HUES64 (cell line): ENCODE results near the gene PLB1.

Experiments used
- H3K27ac ChIP-seq: 2 replicates; pipeline ENCODE4 v1.7.0; 2013; ENCODE audit warnings: low read depth, low read length, inconsistent platforms
- H3K27me3 ChIP-seq: 2 replicates; pipeline ENCODE4 v1.6.1; 2013; ENCODE audit warnings: mild to moderate bottlenecking, low read length; ENCODE audit not compliant: insufficient read depth
- H3K36me3 ChIP-seq: 2 replicates; pipeline ENCODE4 v1.6.1; 2013; ENCODE audit warnings: mild to moderate bottlenecking, low read length; ENCODE audit not compliant: insufficient read depth
- H3K4me1 ChIP-seq: 2 replicates; pipeline ENCODE4 v1.6.1; 2013; ENCODE audit warnings: mild to moderate bottlenecking, low read length, moderate library complexity; ENCODE audit not compliant: insufficient read depth
- H3K4me3 ChIP-seq: 2 replicates; pipeline ENCODE4 v1.5.1; 2013; ENCODE audit warnings: mild to moderate bottlenecking, low read length, moderate library complexity
- H3K9ac ChIP-seq: 2 replicates; pipeline ENCODE4 v1.6.1; 2013; ENCODE audit warnings: mild to moderate bottlenecking, low read depth, low read length
- H3K9me3 ChIP-seq: 2 replicates; pipeline ENCODE4 v1.6.1; 2013; ENCODE audit warnings: low read depth, low read length; ENCODE audit not compliant: insufficient read depth
- WGBS: fragments of 150-250, 120-280 bp; methylation state at CpG from one replicate; pipeline ENCODE4 v1.1.7; 2013; ENCODE audit warnings: missing lambda C conversion rate; 5-methylcytosine and 5-hydroxymethylcytosine counted together

Gene PLB1

GRCh38 chr2:28521663-28522062, 25.8 kb downstream of the PLB1 start:
- peaks cover 16% of the 10 kb centered on the region for H3K27me3 ChIP-seq
- H3K9me3 ChIP-seq: no peaks in the 10 kb centered on the region
- H3K27ac ChIP-seq: no peak overlapping the region
- peaks cover 12% of the 10 kb centered on the region; the same call in 1 of the 2 replicates for H3K4me1 ChIP-seq
- no peaks in the 10 kb centered on the region for H3K36me3 ChIP-seq
- no peak overlapping the region for H3K4me3 ChIP-seq
- H3K9ac ChIP-seq: no peak overlapping the region
- 42% methylated on average over 3 of the region's 3 CpGs for WGBS

- Histone ChIP-seq H3K9ac (no peak overlapping the region), H3K4me3 (no peak overlapping the region), H3K27me3 (peaks cover 16% of the 10 kb centered on the region), H3K27ac (no peak overlapping the region), H3K9me3 (no peaks in the 10 kb centered on the region), H3K36me3 (no peaks in the 10 kb centered on the region), H3K4me1 (peaks cover 12% of the 10 kb centered on the region; the same call in 1 of the 2 replicates)
- 68% methylated on average over 11 of the region's 11 CpGs for WGBS
Observed at GRCh38 chr2:28522481-28522880, 26.6 kb downstream of the PLB1 start.

- 77% methylated on average over 5 of the region's 5 CpGs for WGBS
- H3K4me3 ChIP-seq: no peak overlapping the region
- no peak overlapping the region for H3K9ac ChIP-seq
- H3K9me3 ChIP-seq: no peaks in the 10 kb centered on the region
- H3K27ac ChIP-seq: no peak overlapping the region
- H3K27me3 ChIP-seq: peaks cover 16% of the 10 kb centered on the region
- H3K4me1 ChIP-seq: peaks cover 12% of the 10 kb centered on the region; the same call in 1 of the 2 replicates
- H3K36me3 ChIP-seq: no peaks in the 10 kb centered on the region
Observed at GRCh38 chr2:28523902-28524301, 28.0 kb downstream of the PLB1 start.

- WGBS: 100% methylated on average over 2 of the region's 2 CpGs
- Histone ChIP-seq H3K27ac (no peak overlapping the region), H3K4me3 (no peak overlapping the region), H3K27me3 (peaks cover 16% of the 10 kb centered on the region), H3K4me1 (peaks cover 12% of the 10 kb centered on the region; the same call in 1 of the 2 replicates), H3K9me3 (no peaks in the 10 kb centered on the region), H3K36me3 (no peaks in the 10 kb centered on the region), H3K9ac (no peak overlapping the region)
Observed at GRCh38 chr2:28525481-28525880, 29.6 kb downstream of the PLB1 start.

- no peaks in the 10 kb centered on the region for H3K36me3 ChIP-seq
- peaks cover 8% of the 10 kb centered on the region for H3K27me3 ChIP-seq
- H3K27ac ChIP-seq: no peak overlapping the region
- peaks cover 12% of the 10 kb centered on the region; the same call in 1 of the 2 replicates for H3K4me1 ChIP-seq
- 92% methylated on average over 8 of the region's 8 CpGs for WGBS
- no peak overlapping the region for H3K4me3 ChIP-seq
- no peaks in the 10 kb centered on the region for H3K9me3 ChIP-seq
- no peak overlapping the region for H3K9ac ChIP-seq
Observed at GRCh38 chr2:28526527-28527132, 30.8 kb downstream of the PLB1 start.

- H3K36me3 ChIP-seq: no peaks in the 10 kb centered on the region
- peaks cover 4% of the 10 kb centered on the region for H3K27me3 ChIP-seq
- 90% methylated on average over 4 of the region's 4 CpGs for WGBS
- no peak overlapping the region for H3K4me3 ChIP-seq
- H3K27ac ChIP-seq: no peak overlapping the region
- no peaks in the 10 kb centered on the region for H3K9me3 ChIP-seq
- H3K9ac ChIP-seq: no peak overlapping the region
- H3K4me1 ChIP-seq: peaks cover 12% of the 10 kb centered on the region; the same call in 1 of the 2 replicates
Observed at GRCh38 chr2:28527196-28527595, 31.3 kb downstream of the PLB1 start.

- H3K27me3 ChIP-seq: 0 out of 2 replicates have a peak, but pooled peaks cover 3% of the 10 kb centered on the region
- no peak overlapping the region for H3K27ac ChIP-seq
- H3K9ac ChIP-seq: no peak overlapping the region
- no peaks in the 10 kb centered on the region for H3K9me3 ChIP-seq
- H3K36me3 ChIP-seq: no peaks in the 10 kb centered on the region
- H3K4me1 ChIP-seq: peaks cover 6% of the 10 kb centered on the region; the same call in 1 of the 2 replicates
- no peak overlapping the region for H3K4me3 ChIP-seq
- WGBS: 77% methylated on average over 4 of the region's 4 CpGs
Observed at GRCh38 chr2:28528206-28528605, 32.3 kb downstream of the PLB1 start.

- Histone ChIP-seq H3K27me3 (no peaks in the 10 kb centered on the region), H3K4me1 (no peaks in the 10 kb centered on the region), H3K4me3 (no peak overlapping the region), H3K9me3 (no peaks in the 10 kb centered on the region), H3K9ac (no peak overlapping the region), H3K27ac (no peak overlapping the region), H3K36me3 (no peaks in the 10 kb centered on the region)
- WGBS: 82% methylated on average over 3 of the region's 3 CpGs
Observed at GRCh38 chr2:28530782-28531181, 34.9 kb downstream of the PLB1 start.

GRCh38 chr2:28532399-28532798, 36.5 kb downstream of the PLB1 start:
- WGBS: 93% methylated on average over 4 of the region's 5 CpGs
- Histone ChIP-seq H3K4me3 (no peak overlapping the region), H3K27me3 (no peaks in the 10 kb centered on the region)

GRCh38 chr2:28533044-28533680, 37.3 kb downstream of the PLB1 start:
- no peak overlapping the region for H3K4me3 ChIP-seq
- WGBS: 89% methylated on average over 6 of the region's 6 CpGs
- no peak overlapping the region for H3K27ac ChIP-seq
- no peak overlapping the region for H3K9ac ChIP-seq
- no peaks in the 10 kb centered on the region for H3K27me3 ChIP-seq
- no peaks in the 10 kb centered on the region for H3K9me3 ChIP-seq
- H3K4me1 ChIP-seq: no peaks in the 10 kb centered on the region
- no peaks in the 10 kb centered on the region for H3K36me3 ChIP-seq

More at GRCh38 chr2:28532399-28532798, 36.5 kb downstream of the PLB1 start:
- H3K36me3 ChIP-seq: no peaks in the 10 kb centered on the region
- H3K9me3 ChIP-seq: no peaks in the 10 kb centered on the region
- H3K27ac ChIP-seq: no peak overlapping the region
- no peaks in the 10 kb centered on the region for H3K4me1 ChIP-seq
- no peak overlapping the region for H3K9ac ChIP-seq

GRCh38 chr2:28534817-28535216, 39.0 kb downstream of the PLB1 start:
- H3K9ac ChIP-seq: no peak overlapping the region
- H3K27me3 ChIP-seq: no peaks in the 10 kb centered on the region
- H3K36me3 ChIP-seq: no peaks in the 10 kb centered on the region
- no peak overlapping the region for H3K27ac ChIP-seq
- WGBS: 96% methylated on average over 2 of the region's 2 CpGs
- H3K4me3 ChIP-seq: no peak overlapping the region
- H3K9me3 ChIP-seq: no peaks in the 10 kb centered on the region
- no peaks in the 10 kb centered on the region for H3K4me1 ChIP-seq
